Hematopoietic multipotent progenitor cell treated with erythropoietin and hydrocortisone succinate and interleukin-3 and kit ligand, for 4 days (in vitro differentiated cells): ENCODE measurements around the gene ANKRD12.
"Not testable (repeated sequence)": the region's sequence is repeated elsewhere in the genome, so short reads cannot be mapped to it uniquely, and the experiment has no call there.

Experiments used
- DNase-seq: peaks from one replicate; pipeline ENCODE4 v3.0.0-alpha.2; 2015

The ANKRD12 gene

GRCh38 chr18:9136315-9137155, at the start of gene ANKRD12:
Gene ANKRD12, plus strand, starts transcription at chr18:9136781. Its CDS starts 45,652 bp downstream, at chr18:9182433.
- DNase-seq: peak; percentile 98

- no peak for DNase-seq
Measured at GRCh38 chr18:9087144-9087543, 49.4 kb upstream of the ANKRD12 start.

- no peak for DNase-seq
Measured at GRCh38 chr18:9088252-9088651, 48.3 kb upstream of the ANKRD12 start.

- DNase-seq: not testable (repeated sequence)
Measured at GRCh38 chr18:9088727-9089126, 47.9 kb upstream of the ANKRD12 start.

DNA sequence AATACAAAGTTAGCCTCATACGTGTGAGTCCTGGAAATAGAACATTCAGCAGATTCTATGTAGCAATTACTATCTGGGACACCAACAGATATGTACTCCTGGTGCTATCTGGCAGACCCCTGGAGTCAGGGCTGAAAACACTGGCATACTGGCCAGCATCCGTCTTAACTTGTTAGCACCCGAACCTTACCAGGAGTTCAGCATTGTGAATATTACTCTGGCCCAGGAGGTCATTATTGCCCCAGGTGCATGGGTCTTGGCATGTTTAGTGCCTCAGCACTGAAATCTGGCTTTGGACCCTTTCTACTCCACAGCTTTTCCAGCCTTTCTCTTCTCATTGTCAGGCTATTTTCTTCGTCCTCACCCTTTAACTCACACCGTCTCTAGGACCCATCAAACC, 46.0 kb upstream of the ANKRD12 start:
- no peak for DNase-seq

DNA sequence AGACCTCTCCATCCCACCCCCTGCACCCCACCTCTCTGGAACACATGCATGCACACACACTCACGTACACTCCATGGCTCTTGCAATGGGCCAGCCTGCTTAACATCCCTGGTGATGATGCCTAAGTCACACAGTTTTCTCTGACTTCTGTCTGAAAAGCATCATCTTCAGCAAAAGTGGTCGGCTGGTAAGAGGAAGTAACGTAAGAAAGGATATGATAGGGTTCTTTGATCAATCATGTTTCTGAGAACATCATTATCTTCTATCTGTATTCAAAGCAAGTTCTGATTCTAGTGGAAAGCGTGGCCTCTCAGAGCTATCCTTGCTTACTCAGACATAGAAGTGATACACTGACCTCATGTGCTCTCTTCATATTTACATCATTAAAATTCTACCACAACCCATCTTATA, 45.5 kb upstream of the ANKRD12 start:
- DNase-seq: peak; percentile 68

- DNase-seq: no peak
Measured at GRCh38 chr18:9092665-9093064, 43.9 kb upstream of the ANKRD12 start.

DNA sequence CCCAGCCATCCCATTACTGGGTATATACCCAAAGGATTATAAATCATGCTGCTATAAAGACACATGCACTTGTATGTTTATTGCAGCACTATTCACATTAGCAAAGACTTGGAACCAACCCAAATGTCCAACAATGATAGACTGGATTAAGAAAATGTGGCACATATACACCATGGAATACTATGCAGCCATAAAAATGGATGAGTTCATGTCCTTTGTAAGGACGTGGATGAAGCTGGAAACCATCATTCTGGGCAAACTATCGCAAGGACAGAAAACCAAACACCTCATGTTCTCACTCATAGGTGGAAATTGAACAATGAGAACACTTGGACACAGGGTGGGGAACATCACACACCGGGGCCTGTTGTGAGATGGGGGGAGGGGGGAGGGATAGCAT, 43.5 kb upstream of the ANKRD12 start:
- not testable (repeated sequence) for DNase-seq

DNA sequence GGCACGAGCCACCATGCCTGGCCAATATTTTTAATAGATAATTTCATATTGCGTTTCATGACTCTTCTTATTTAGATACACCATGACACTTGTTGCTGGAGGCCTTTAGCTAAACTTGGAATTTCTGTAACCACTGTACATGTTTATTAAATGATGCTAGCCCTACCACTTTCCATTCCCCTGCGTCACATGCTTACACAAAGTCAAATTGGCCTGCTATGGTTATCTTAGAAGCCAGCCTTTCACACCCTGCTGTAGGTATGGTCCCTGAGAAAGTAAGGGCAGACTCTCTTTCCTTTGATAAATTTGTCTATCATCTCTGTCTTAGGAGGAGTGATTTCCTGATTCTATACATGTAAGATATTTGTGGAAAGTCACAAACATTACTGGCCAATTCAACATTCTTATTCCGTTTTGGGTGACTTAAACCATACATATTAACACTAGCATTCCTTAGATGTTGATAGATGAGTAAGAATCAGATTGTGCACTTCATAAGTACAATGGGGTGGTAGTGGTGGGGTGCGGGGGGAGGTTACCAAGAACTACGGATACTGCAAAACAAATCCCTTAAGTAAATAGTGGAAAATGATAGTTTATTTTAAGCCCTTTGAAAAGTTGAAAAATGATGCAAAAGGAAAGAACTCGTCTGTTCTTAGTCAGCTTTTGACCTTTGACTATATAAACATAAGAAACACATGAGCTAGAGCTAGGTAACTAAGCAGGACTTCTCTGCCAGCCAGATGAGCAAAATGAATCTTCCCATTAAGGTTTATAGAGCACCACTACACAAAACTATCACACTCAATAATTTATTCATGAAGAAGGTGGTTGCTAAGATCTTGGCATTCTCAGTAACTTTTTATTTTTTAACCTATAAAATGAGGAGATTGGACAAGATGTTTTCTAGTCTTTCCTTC, 42.0 kb upstream of the ANKRD12 start:
- no peak for DNase-seq

GRCh38 chr18:9095297-9096006, 41.1 kb upstream of the ANKRD12 start:
- DNase-seq: peak; percentile 79

- DNase-seq: no peak
Measured at GRCh38 chr18:9096007-9096371, 40.6 kb upstream of the ANKRD12 start.

DNA sequence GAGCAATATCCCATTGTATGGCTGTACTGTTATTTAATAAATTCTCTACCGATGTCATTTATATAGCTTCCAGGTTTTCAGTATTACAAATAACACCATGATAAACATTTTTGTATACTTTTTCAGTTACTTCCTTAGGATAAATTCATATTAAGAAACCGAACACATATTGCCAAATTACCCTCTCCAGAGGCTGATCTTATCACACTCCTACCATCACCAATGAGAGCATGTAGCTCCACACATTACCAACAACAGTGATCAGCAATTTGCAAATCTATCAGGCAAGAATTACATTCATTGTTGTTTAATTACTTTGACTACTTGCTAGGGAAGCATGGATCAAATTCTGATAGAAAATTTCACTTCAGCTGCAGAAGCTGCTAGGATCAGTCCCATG, 39.9 kb upstream of the ANKRD12 start:
- peak; percentile 64 for DNase-seq

- no peak for DNase-seq
Measured at GRCh38 chr18:9097349-9097748, 39.2 kb upstream of the ANKRD12 start.

GRCh38 chr18:9100796-9101195, 35.8 kb upstream of the ANKRD12 start:
- no peak for DNase-seq

GRCh38 chr18:9101730-9102507, 34.7 kb upstream of the ANKRD12 start:
- peak; percentile 86 for DNase-seq

GRCh38 chr18:9102508-9103375, 33.8 kb upstream of the ANKRD12 start, which contains the start of gene NDUFV2:
Gene NDUFV2, plus strand, starts transcription at chr18:9102699. Its CDS starts 45 bp downstream, at chr18:9102744.
- peak; percentile 99 for DNase-seq

- peak; percentile 58 for DNase-seq
Measured at GRCh38 chr18:9103376-9103873, 33.2 kb upstream of the ANKRD12 start.

DNA sequence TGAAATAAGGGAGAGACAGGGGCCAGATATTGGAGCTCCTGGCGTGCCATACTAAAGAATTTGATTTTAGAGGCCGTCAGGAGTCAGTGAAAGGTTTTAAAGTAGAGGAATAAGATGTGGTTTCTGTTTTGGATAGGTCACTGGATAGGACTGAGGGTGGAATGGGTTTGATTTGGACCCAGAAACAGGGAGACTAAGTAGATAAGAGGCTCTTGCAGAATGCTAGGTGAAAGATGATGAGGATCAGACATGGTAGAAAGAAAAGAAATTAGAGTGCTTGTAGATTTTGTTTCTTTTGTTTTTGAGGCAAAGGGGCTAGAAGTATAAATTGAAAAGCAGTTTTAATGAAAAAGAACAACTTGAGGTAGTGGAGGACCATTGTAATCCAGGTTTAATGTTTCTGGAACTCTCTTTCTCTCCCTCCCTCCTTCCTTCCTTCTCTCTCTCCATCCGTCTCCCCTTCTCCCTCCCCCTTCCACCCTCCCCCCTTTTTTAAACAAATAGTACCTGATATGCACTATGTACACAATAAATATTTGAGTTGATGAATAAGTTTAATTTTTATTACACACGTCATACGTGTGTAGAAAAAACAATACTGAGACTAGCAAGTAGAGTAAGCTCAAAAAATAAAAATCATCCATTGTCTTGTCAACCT, 32.2 kb upstream of the ANKRD12 start:
- DNase-seq: no peak

- no peak for DNase-seq
Measured at GRCh38 chr18:9105420-9105819, 31.2 kb upstream of the ANKRD12 start.

DNA sequence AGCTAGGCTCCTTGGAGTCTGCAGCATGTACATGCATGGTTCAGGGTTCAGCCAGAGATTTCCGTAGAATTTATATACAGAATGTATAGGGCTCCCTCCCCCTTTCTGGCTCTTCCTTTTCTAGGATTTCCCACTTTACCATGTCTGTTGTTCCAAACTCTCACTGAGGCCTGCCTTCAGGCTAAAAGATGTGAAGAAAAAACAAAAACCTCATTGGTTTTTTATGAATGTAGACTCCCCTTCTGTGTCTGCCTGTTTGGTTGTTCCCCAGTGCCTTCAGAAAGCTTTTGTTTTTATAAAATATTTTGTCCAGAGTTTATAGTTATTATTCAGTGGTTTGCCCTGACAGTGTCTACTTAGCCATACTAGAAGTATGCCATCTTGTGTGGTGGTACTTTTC, 30.5 kb upstream of the ANKRD12 start:
- no peak for DNase-seq
